Measurements from ENCODE around the gene SELENON. TPM values are rescaled to one million over a fixed set of nuclear protein-coding genes. Genes with fewer than 3 reads are reported as not detected.

The SELENON gene
- total RNA-seq, 1 experiment from 2014 or later = 40.6 TPM

DNA sequence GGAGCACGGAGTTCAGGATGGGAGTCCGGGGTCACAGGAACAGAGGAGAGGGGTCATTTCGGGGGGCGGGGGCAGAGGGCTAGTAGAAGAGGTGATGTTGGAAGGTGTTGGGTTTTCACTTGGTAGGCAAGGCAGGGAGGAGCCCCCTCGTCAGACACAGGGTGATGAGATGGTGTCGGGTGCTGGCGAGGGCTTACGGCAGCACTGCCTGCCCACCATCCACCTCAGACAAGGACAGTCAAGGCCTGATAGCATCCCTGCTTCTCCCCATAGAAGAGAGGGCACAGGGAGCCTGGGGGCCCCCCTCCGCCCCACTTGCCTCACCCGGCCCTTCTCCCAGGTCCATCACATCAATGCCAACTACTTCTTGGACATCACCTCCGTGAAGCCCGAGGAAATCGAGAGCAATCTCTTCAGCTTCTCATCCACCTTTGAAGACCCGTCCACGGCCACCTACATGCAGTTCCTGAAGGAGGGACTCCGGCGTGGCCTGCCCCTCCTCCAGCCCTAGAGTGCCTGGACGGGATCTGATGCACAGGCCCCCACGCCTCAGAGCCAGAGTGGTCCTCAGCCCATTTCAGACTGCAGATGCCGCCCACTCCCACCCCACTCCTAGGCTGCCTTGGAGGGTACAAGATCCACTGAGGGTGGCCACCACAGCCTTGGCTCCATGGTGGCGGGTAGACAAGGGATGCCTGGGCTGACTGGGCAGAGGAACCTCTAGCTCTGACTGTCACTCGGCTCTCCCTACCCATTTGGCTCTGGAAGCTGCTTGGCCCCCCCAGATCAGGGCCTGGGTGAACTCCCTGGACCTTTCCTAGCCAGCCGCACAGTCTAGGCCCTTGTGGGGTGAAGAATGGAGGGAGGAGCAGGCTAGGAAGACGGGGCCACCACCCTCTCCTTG, 15.5 kb downstream of the SELENON start:
- peaks cover 34% of the 10 kb centered on the region for H3K36me3 Mint-ChIP-seq (ENCODE audit: insufficient read depth, unreplicated experiment)
- H3K27ac Mint-ChIP-seq (ENCODE audit: unreplicated experiment) = no peak overlapping the region
- no peak for DNase-seq
- no peak overlapping the region for H3K4me3 Mint-ChIP-seq (ENCODE audit: low read depth, unreplicated experiment)
- BruUV-seq (replicated peaks) = no TSS peak
- TF ChIP-seq CTCF (IDR thresholded peaks at IDR 0.05; ENCODE audit: unreplicated experiment) = no peak
- intact Hi-C loops (cut with micrococcal nuclease; ENCODE audit: unreplicated experiment) = no loop called here
- no peaks in the 10 kb centered on the region for H3K9me3 Mint-ChIP-seq (ENCODE audit: low read depth, unreplicated experiment)
- CTCF ChIA-PET = no interaction called here
- no peaks in the 10 kb centered on the region for H3K27me3 Mint-ChIP-seq (ENCODE audit: unreplicated experiment)
- peaks cover 15% of the 10 kb centered on the region for H3K4me1 Mint-ChIP-seq (ENCODE audit: low read depth, unreplicated experiment)

GRCh38 chr1:25816112-25816718, 16.2 kb downstream of the SELENON start:
- no peak overlapping the region for H3K27ac Mint-ChIP-seq (ENCODE audit: unreplicated experiment)
- intact Hi-C loops (cut with micrococcal nuclease; ENCODE audit: unreplicated experiment) = no loop called here
- no peak for DNase-seq
- peaks cover 42% of the 10 kb centered on the region for H3K36me3 Mint-ChIP-seq (ENCODE audit: insufficient read depth, unreplicated experiment)
- peaks cover 22% of the 10 kb centered on the region for H3K4me1 Mint-ChIP-seq (ENCODE audit: low read depth, unreplicated experiment)
- no peaks in the 10 kb centered on the region for H3K27me3 Mint-ChIP-seq (ENCODE audit: unreplicated experiment)
- no peak overlapping the region for H3K4me3 Mint-ChIP-seq (ENCODE audit: low read depth, unreplicated experiment)
- no peaks in the 10 kb centered on the region for H3K9me3 Mint-ChIP-seq (ENCODE audit: low read depth, unreplicated experiment)
- CTCF ChIA-PET = no interaction called here
- no TSS peak for BruUV-seq (replicated peaks)
- no peak for TF ChIP-seq CTCF (IDR thresholded peaks at IDR 0.05; ENCODE audit: unreplicated experiment)

DNA sequence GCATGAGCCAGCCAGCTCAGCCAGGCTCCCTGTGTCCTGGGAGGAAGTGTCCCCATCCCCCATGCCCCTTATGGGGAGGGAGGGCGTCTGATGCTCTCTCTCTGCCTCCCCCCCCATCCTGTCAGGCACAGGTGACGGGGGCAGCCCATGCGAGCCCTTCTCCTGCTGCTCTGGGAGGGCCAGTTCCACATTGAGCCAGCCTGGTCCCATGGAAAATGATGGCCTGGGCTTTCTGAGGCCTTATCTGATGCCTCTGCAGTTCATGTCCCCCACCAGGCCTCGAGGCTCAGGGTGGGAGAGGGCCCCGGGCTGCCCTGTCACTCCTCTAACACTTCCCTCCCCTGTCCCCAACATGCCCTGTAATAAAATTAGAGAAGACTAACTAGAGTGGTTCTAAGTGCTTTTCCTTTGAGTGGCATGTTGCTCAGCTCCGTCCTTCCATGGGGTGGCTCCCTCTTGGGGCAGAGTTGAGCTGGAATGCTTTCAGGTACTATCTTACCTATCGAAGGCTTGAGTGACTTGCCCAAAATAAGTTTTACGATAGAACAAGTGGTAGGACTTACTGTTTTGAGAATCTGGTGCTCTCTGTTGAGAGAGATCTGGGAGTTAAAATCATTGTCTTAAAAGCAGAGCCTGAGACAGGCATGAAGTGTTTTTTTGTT, 18.0 kb downstream of the SELENON start:
- peaks cover 42% of the 10 kb centered on the region for H3K36me3 Mint-ChIP-seq (ENCODE audit: insufficient read depth, unreplicated experiment)
- no peak for TF ChIP-seq CTCF (IDR thresholded peaks at IDR 0.05; ENCODE audit: unreplicated experiment)
- BruUV-seq (replicated peaks) = no TSS peak

DNA sequence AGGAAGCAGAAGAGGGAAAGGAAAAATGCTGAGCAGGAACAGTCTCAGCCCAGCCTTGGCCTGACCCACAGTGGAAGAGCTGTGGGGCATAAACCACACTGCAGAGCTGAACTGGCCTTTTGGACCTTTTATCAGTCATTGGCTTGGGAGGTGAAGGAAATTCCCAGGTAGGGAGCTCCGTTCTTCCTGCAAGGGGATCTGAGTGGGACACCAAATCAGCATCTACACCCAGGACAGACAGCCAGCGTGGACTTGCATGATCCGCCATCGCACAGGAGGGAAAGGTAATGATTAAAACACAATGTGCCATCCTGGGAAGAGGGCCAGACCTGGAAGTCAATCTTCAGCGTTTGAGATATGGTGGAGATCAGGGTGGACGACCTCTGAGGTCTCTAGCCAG, 18.6 kb downstream of the SELENON start:
- peaks cover 32% of the 10 kb centered on the region for H3K4me1 Mint-ChIP-seq (ENCODE audit: low read depth, unreplicated experiment)
- H3K36me3 Mint-ChIP-seq (ENCODE audit: insufficient read depth, unreplicated experiment) = peaks cover 43% of the 10 kb centered on the region
- BruUV-seq (replicated peaks) = no TSS peak
- H3K27ac Mint-ChIP-seq (ENCODE audit: unreplicated experiment) = peak overlapping the region; percentile 81
- TF ChIP-seq CTCF (IDR thresholded peaks at IDR 0.05; ENCODE audit: unreplicated experiment) = no peak
- peak overlapping the region; percentile 77 for H3K4me3 Mint-ChIP-seq (ENCODE audit: low read depth, unreplicated experiment)
- no peak for DNase-seq
- CTCF ChIA-PET = interaction anchor here (0.7 to 0.8 kb wide), 2 partner anchors 18 to 52 kb away, joined by 3 to 9 read pairs; no protein-coding TSS in a partner anchor
- intact Hi-C loops (cut with micrococcal nuclease; ENCODE audit: unreplicated experiment) = no loop called here
- no peaks in the 10 kb centered on the region for H3K9me3 Mint-ChIP-seq (ENCODE audit: low read depth, unreplicated experiment)
- no peaks in the 10 kb centered on the region for H3K27me3 Mint-ChIP-seq (ENCODE audit: unreplicated experiment)

More for the DNA sequence above, 18.0 kb downstream of the SELENON start:
- CTCF ChIA-PET = interaction anchor here (0.7 kb wide), 1 partner anchor 19 kb away, joined by 3 read pairs; no protein-coding TSS in a partner anchor
- Mint-ChIP-seq H3K27ac (ENCODE audit: unreplicated experiment) (peak overlapping the region; percentile 40), H3K4me1 (ENCODE audit: low read depth, unreplicated experiment) (peaks cover 32% of the 10 kb centered on the region), H3K9me3 (ENCODE audit: low read depth, unreplicated experiment) (no peaks in the 10 kb centered on the region), H3K4me3 (ENCODE audit: low read depth, unreplicated experiment) (peak overlapping the region; percentile 77), H3K27me3 (ENCODE audit: unreplicated experiment) (no peaks in the 10 kb centered on the region)
- DNase-seq = no peak
- intact Hi-C loops (cut with micrococcal nuclease; ENCODE audit: unreplicated experiment) = no loop called here

All from Calu3 (cell line).